Measurements from ENCODE around the gene CELA2A. TPM values are rescaled to one million over a fixed set of nuclear protein-coding genes. Genes with fewer than 3 reads are reported as not detected.

CELA2A gene
- total and polyA plus RNA-seq, 9 of the 15 experiments (the other 6 are each of a cell fraction or from before 2014, with no cell fraction given): 0.62 TPM; not detected in 8

- no peak for TF ChIP-seq ZFP91 (CRISPR knock-in tag; IDR thresholded peaks at IDR 0.05)
- no peak for TF ChIP-seq ZNF184 (CRISPR knock-in tag; IDR thresholded peaks at IDR 0.05)
- TF ChIP-seq SOX6 (IDR thresholded peaks at IDR 0.05): peak; percentile 32; the same call in 1 of the 2 replicates
- TF ChIP-seq EP300 (IDR thresholded peaks at IDR 0.05; ENCODE audit: low read length): peak; percentile 80; the same call in 1 of the 2 replicates
- TF ChIP-seq DACH1 (IDR thresholded peaks at IDR 0.05; ENCODE audit: partially characterized antibody): peak; percentile 87
- TF ChIP-seq, protein P1, sequence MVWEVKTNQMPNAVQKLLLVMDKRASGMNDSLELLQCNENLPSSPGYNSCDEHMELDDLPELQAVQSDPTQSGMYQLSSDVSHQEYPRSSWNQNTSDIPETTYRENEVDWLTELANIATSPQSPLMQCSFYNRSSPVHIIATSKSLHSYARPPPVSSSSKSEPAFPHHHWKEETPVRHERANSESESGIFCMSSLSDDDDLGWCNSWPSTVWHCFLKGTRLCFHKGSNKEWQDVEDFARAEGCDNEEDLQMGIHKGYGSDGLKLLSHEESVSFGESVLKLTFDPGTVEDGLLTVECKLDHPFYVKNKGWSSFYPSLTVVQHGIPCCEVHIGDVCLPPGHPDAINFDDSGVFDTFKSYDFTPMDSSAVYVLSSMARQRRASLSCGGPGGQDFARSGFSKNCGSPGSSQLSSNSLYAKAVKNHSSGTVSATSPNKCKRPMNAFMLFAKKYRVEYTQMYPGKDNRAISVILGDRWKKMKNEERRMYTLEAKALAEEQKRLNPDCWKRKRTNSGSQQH (CRISPR knock-in tag; IDR thresholded peaks at IDR 0.05): no peak
Observed at GRCh38 chr1:15424146-15424667, 32.3 kb upstream of the CELA2A start (continued).

DNA sequence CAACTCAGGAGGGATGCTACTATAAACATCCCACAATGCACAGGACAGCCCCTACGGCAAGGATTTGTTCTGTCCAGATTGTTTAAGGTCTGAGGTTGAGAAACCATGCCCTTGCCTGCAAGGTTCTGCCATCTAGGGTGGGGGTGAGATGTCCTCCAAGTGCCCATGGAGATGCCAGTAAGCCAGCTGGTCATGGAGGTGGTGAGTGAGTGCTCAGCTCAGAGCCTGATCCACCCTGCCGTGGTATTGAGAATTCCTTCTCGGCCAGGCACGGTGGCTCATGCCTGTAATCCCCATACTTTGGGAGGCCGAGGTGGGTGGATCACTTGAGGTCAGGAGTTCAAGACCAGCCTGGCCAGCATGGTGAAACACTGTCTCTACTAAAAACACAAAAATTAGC lies 31.6 kb upstream of the CELA2A start:
- H3K4me1 ChIP-seq (replicated peaks in 1 of 2; ENCODE audit: control insufficient read depth in 2 of 2, insufficient read depth in 2 of 2, low read length in 2 of 2): peaks cover 23 to 66% of the 10 kb centered on the region in 2 experiments; a peak in 4 of 5 replicates
- CTCF ChIA-PET (ENCODE audit: low intra/inter-chr PET ratio): no interaction called here
- TF ChIP-seq HCFC1 (IDR thresholded peaks at IDR 0.05; ENCODE audit: low read depth, low read length) (no peak), SMC3 (conservative IDR thresholded peaks at IDR 0.05; ENCODE audit: insufficient read depth, low read depth, low read length) (no peak), RBM25 (IDR thresholded peaks at IDR 0.05; ENCODE audit: low read depth, low read length, severe bottlenecking) (no peak), ZEB2 (IDR thresholded peaks at IDR 0.05) (no peak), ZNF717 (CRISPR knock-in tag; IDR thresholded peaks at IDR 0.05) (no peak), CBX2 (IDR thresholded peaks at IDR 0.05; ENCODE audit: insufficient read depth, low read length, poor library complexity, severe bottlenecking) (no peak)
- TF ChIP-seq, protein P2, sequence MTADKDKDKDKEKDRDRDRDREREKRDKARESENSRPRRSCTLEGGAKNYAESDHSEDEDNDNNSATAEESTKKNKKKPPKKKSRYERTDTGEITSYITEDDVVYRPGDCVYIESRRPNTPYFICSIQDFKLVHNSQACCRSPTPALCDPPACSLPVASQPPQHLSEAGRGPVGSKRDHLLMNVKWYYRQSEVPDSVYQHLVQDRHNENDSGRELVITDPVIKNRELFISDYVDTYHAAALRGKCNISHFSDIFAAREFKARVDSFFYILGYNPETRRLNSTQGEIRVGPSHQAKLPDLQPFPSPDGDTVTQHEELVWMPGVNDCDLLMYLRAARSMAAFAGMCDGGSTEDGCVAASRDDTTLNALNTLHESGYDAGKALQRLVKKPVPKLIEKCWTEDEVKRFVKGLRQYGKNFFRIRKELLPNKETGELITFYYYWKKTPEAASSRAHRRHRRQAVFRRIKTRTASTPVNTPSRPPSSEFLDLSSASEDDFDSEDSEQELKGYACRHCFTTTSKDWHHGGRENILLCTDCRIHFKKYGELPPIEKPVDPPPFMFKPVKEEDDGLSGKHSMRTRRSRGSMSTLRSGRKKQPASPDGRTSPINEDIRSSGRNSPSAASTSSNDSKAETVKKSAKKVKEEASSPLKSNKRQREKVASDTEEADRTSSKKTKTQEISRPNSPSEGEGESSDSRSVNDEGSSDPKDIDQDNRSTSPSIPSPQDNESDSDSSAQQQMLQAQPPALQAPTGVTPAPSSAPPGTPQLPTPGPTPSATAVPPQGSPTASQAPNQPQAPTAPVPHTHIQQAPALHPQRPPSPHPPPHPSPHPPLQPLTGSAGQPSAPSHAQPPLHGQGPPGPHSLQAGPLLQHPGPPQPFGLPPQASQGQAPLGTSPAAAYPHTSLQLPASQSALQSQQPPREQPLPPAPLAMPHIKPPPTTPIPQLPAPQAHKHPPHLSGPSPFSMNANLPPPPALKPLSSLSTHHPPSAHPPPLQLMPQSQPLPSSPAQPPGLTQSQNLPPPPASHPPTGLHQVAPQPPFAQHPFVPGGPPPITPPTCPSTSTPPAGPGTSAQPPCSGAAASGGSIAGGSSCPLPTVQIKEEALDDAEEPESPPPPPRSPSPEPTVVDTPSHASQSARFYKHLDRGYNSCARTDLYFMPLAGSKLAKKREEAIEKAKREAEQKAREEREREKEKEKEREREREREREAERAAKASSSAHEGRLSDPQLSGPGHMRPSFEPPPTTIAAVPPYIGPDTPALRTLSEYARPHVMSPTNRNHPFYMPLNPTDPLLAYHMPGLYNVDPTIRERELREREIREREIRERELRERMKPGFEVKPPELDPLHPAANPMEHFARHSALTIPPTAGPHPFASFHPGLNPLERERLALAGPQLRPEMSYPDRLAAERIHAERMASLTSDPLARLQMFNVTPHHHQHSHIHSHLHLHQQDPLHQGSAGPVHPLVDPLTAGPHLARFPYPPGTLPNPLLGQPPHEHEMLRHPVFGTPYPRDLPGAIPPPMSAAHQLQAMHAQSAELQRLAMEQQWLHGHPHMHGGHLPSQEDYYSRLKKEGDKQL (CRISPR knock-in tag; IDR thresholded peaks at IDR 0.05; ENCODE audit: borderline replicate concordance): no peak

More for the DNA sequence above, 31.6 kb upstream of the CELA2A start:
- intact Hi-C loops (cut with micrococcal nuclease) (no loop called here), in situ Hi-C loops (cut with MboI) (loop anchor here (5.0 to 10.0 kb wide), 2 partner anchors 98 to 300 kb away; no protein-coding TSS in a partner anchor)
- Histone ChIP-seq H4K20me1 (replicated peaks; ENCODE audit: control insufficient read depth, insufficient read depth, low read length) (peaks cover 3% of the 10 kb centered on the region; the same call in 1 of the 2 replicates), H3K9me3 (replicated peaks; ENCODE audit: control insufficient read depth, insufficient read depth, low read depth, low read length) (no peaks in the 10 kb centered on the region), H3K4me3 (no peak overlapping the region), H3K27ac (ENCODE audit: extremely low read depth, low read depth, low read length) (no peak overlapping the region), H3K27me3 (ENCODE audit: control insufficient read depth in 2 of 2, insufficient read depth in 2 of 2, low read length in 2 of 2) (no peaks in the 10 kb centered on the region), H2AFZ (ENCODE audit: low read depth, low read length) (no peak overlapping the region), H3K36me3 (ENCODE audit: control insufficient read depth, insufficient read depth, low read length) (peaks cover 40% of the 10 kb centered on the region; the same call in 2 of the 3 replicates), H3K9me1 (ENCODE audit: control insufficient read depth, insufficient read depth, low read length) (peaks cover 5% of the 10 kb centered on the region), H3K79me2 (ENCODE audit: control insufficient read depth, insufficient read depth, low read length) (peaks cover 10% of the 10 kb centered on the region; the same call in 1 of the 3 replicates), H3K4me2 (ENCODE audit: insufficient read depth, low read length) (no peak overlapping the region), H3K9ac (ENCODE audit: insufficient read depth in 1 of 2, low read depth in 2 of 2, low read length in 2 of 2) (no peak overlapping the region)
- no peak for FAIRE-seq
- no peak for ATAC-seq
- BruUV-seq (replicated peaks): no TSS peak
- 80% methylated on average over 5 of the region's 5 CpGs for WGBS (ENCODE audit: insufficient coverage, low coverage, missing lambda C conversion rate)
- POLR2A ChIA-PET: interaction anchor here (0.6 kb wide), 1 partner anchor 1059 kb away, joined by 3 read pairs; no protein-coding TSS in a partner anchor
- no peak for DNase-seq (ENCODE audit: extremely low read depth in 1 of 4, low spot score in 3 of 4)

All from K562 (cell line).